ENCODE measurements around the gene CYTH2.

CYTH2 gene

DNA sequence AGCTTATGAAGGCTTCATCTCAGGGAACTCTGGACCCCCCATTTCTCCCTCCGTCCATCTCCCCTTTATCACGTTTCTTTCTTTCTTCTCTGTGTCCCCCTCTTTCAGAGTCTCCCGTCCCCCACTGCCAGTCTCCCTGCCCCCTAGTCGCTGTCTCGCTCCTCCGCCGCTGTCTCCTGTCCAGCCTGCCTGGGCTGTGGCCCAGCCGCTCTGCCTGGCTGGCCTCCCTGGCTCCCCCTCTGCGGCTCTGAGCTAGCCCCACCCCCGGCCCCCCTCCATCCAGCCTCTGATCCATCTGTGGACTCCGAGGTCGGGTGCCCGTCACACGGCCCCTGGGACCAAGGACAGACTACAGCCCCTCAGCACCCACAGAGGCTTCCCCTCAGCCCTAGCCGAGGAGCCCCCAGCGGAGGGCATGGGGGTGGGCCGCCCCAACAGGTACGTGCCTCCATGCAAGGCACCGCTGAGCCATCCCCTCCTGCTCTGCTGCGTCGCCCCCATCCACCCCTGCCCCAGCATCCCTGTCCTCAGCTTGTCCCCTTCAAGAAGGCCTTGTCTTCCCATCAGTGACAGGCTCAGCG, 14.9 kb upstream of the CYTH2 start:
- no peak for DNase-seq

- no peak for DNase-seq
These were observed 13.8 kb upstream of the CYTH2 start, which contains the start of gene KCNJ14 for GRCh38 chr19:48455171-48455907. TSS of gene KCNJ14 (plus strand) at chr19:48455574. CDS start at chr19:48461725, 6,151 bp downstream.

GRCh38 chr19:48455908-48456562, 13.1 kb upstream of the CYTH2 start:
- no peak for DNase-seq

- DNase-seq, result no peak
These were observed 12.3 kb upstream of the CYTH2 start for GRCh38 chr19:48456864-48457263.

- no peak for DNase-seq
These were observed 11.2 kb upstream of the CYTH2 start for GRCh38 chr19:48458016-48458415.

GRCh38 chr19:48461651-48461981, 7.6 kb upstream of the CYTH2 start:
- DNase-seq, result no peak

DNA sequence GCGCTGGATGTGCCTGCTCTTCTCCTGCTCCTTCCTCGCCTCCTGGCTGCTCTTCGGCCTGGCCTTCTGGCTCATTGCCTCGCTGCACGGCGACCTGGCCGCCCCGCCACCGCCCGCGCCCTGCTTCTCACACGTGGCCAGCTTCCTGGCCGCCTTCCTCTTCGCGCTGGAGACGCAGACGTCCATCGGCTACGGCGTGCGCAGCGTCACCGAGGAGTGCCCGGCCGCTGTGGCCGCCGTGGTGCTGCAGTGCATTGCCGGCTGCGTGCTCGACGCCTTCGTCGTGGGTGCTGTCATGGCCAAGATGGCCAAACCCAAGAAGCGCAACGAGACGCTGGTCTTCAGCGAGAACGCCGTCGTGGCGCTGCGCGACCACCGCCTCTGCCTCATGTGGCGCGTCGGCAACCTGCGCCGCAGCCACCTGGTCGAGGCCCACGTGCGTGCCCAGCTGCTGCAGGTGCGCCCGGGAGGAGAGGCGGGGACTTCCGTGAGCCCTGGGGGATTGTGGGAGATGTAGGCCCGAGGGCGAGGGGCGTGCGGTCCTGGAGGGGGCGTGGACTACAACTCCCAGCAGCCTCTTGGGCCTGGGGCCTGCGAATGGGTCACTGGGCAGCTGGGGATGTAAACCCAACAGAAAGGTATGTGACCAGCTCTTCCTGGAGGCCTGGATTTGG, 7.0 kb upstream of the CYTH2 start:
- DNase-seq, result no peak

DNA sequence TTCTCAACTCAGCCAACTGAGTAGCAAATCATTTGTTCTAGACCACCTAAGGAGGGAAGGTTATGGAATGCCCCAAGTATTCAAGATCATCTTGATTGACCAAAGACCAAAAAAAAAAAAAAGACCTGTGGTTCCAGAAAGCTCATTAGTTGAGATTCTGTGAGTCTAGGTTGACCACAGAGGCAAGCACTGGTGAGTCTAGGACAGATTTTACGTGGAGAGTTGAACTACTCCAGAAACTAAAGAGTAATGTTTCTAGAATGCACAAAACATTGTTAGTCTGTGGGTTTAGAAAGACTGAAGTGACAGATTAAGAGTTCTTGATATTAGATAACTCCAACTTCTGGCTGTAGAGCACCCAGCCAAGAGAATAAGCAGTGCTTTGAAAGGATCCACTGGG, 4.0 kb upstream of the CYTH2 start:
- no peak for DNase-seq

GRCh38 chr19:48466561-48467325, 2.4 kb upstream of the CYTH2 start:
- DNase-seq, result no peak

- peak; percentile 99 for DNase-seq
These were observed 339 bp upstream of the CYTH2 start for GRCh38 chr19:48468772-48469288.

- DNase-seq, result no peak
These were observed 938 bp downstream of the CYTH2 start for GRCh38 chr19:48469934-48470680.

DNA sequence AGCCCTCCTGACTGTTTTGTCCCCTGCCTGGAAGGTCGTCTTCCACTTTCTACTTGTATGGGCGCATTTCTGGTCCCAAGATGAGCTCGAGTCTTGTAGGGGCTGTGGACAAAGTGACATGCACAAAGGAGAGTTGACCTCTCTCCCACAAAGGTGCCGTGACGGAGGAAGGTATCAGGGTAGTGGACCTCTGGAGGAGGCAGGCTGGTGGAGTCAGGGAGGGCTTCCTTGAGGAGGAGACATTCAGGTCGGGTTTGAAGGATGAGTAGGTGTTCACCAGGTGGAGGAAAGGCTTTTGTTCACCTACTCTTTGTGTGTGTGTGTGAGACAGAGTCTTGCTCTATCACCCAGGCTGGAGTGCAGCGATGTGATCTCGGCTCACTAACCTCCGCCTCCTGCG, 1.7 kb downstream of the CYTH2 start:
- no peak for DNase-seq

GRCh38 chr19:48471836-48472235, 2.7 kb downstream of the CYTH2 start:
- DNase-seq, result no peak

DNA sequence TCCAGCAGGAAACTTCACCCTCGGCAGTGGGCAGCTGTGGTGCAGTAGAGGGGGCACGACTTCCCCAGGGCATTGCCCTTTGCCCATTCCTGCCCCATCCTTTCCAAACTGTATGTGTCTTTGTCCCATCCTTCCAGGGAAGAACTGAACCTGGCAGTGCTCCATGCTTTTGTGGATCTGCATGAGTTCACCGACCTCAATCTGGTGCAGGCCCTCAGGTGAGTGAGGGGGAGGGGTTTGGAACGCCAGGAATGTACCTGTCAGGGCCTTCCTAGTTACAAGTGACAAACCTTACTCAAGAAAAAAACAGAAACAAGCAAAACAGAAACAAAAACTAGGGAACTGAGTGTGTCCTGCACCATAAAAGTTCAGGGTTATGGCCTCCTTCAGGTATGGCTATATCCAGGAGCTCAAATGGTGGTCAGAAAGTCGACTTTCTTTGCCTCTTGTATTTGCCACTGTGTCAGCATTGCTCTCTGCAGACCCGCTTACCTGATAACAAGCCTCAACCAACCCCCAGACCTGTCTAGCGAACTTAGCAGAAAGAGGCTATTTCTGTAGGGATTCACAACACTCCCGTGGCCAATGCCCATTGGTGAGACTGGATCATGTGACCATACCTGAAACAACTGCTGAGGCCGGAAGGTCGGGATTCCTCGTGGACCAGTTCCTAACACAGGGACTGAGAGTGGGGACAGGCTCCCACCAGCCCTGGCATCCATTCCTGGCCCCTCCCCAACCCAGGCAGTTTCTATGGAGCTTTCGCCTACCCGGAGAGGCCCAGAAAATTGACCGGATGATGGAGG, 4.2 kb downstream of the CYTH2 start:
- no peak for DNase-seq

DNA sequence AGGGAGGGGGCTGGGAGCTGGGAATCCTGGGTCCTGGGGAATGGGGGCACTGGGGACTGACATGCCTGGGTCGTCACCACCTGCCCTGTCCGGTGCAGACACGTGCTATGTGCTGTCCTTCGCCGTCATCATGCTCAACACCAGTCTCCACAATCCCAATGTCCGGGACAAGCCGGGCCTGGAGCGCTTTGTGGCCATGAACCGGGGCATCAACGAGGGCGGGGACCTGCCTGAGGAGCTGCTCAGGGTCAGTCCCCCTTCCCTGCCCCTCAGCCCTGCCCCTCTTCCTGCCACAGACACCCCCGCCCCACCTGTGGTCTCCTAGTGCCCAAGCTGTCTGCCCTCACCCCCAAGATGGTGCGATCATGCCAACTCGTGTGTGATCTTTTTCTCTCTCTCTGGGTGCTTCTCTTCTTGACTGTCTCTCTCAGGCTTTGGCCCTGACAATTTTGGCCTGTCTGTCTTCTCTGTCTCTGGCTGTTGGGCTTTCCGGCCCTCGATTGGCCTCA, 5.0 kb downstream of the CYTH2 start:
- no peak for DNase-seq

DNA sequence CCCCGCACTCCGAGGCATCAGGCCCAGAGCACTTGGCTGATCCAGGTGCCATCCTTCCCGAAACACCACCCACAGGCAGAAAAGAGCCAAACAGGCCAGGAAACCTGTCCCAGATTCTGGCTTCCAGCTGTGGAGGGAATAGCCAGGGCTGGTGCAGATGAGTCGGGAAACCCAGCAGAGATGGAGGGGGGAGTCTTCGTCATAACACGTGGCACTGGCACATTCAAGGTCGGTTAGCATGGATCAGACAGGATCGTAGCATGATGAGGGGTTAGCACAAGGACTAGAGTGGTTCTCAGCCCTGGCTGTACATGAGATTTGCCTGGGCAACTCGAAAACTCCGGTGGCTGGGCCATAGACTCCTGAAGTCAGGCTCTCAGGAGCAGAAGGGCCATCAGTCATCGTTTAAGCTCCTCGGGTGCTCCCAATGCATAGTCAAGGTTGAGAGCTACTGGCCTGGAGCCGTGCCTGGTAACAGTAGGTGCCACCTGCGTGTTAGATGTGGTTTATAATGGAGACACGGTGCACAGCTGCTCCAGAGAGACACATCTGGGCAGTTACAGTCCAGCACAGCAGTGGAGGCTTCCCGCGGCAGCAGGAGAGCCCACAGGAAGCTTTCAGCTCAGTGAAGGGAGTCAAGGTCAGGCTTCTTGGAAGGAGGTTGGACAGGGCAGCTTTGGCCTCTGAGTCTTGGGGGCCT, 6.3 kb downstream of the CYTH2 start:
- no peak for DNase-seq

DNA sequence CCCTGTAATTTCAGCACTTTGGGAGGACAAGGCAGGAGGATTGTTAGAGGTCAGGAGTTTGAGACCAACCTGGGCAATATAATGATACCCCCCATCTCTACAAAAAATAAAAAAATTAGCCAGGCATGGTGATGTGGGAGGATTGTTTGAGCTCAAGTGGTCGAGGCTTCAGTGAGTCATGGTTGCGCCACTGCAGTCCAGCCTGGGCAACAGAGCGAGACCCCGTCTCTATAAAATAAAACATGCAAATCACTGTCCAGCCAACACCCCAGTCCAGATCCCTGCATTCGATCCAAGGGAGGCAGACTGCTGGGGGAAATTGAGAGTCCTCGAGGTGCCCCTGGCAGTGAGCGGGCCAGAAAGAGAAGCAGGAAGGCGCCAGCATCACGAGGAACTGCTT, 7.0 kb downstream of the CYTH2 start:
- DNase-seq, result no peak

DNA sequence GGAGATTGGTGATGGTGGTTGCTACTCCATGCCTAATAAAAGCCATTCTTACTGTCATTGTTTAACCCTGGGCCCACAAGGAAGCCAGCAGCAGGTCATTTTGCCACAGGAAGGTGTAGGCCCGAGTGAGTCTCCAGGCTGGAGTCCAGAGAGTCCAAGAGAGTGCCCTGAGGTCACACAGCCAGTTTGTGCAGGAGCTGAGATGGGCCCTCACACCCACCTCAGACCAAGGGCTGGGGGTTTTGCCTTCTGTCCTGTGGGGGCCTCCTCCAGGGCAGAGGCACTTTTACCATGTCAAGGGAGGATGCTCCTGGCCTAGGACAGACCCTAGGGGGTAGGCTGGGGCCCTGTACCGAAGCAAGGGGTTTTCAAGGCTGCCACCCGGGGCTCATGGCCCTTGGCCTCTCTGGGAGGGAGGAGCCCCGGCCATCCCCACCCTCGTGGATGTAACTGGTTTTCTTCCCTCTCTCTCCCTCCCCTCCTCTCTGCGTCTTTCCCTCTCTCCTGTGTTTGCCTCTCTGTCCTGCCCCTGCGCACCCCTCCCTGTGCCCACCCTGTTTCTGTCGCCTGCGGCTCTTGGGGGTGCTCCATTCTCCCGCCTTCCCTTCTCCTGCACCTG, 8.0 kb downstream of the CYTH2 start:
- DNase-seq, result no peak

- no peak for DNase-seq
These were observed 8.6 kb downstream of the CYTH2 start for GRCh38 chr19:48477698-48478338.

Measured in effector CD8-positive, alpha-beta T cell (primary cell).